Activated T-helper 1 cell treated with Interleukin-2 at 50 U/mL for 16 hours (primary cell): ENCODE data around the gene PAQR9.
"Not testable (repeated sequence)": the region's sequence is repeated elsewhere in the genome, so short reads cannot be mapped to it uniquely, and the experiment has no call there.

Source experiments
- DNase-seq: peaks from one replicate; pipeline ENCODE4 v3.0.0-alpha.2; 2020; ENCODE audit warnings: low read depth

The PAQR9 gene

GRCh38 chr3:142963516-142964448, at the start of gene PAQR9:
Gene PAQR9 (minus strand): TSS chr3:142963674. CDS start chr3:142963336, 338 bp downstream.
- DNase-seq: no peak

- DNase-seq: no peak
Measured at GRCh38 chr3:143011705-143012104, 48.2 kb upstream of the PAQR9 start.

DNA sequence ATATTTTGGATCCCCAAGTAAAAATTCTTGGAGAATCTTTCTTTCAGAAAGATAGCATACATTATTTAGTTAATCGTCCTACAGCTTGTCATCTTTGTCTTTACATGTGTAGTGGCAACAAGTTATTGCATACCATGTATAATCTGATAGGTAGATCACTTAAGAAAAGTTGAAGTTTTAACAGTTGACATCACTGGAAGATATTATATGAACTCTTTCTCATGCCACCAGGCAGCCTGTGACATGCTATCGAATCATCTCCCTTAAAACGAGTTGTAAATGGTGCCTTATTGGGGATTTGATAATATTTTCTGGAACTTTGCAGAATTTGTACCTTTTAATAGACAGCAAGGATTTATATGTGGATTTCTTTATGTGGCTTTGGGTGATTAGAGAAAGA, 46.5 kb upstream of the PAQR9 start:
- no peak for DNase-seq

- no peak for DNase-seq
Measured at GRCh38 chr3:143004823-143005222, 41.3 kb upstream of the PAQR9 start.

GRCh38 chr3:143002727-143003126, 39.3 kb upstream of the PAQR9 start:
- DNase-seq: no peak

GRCh38 chr3:143002083-143002712, 38.7 kb upstream of the PAQR9 start:
- DNase-seq: no peak

DNA sequence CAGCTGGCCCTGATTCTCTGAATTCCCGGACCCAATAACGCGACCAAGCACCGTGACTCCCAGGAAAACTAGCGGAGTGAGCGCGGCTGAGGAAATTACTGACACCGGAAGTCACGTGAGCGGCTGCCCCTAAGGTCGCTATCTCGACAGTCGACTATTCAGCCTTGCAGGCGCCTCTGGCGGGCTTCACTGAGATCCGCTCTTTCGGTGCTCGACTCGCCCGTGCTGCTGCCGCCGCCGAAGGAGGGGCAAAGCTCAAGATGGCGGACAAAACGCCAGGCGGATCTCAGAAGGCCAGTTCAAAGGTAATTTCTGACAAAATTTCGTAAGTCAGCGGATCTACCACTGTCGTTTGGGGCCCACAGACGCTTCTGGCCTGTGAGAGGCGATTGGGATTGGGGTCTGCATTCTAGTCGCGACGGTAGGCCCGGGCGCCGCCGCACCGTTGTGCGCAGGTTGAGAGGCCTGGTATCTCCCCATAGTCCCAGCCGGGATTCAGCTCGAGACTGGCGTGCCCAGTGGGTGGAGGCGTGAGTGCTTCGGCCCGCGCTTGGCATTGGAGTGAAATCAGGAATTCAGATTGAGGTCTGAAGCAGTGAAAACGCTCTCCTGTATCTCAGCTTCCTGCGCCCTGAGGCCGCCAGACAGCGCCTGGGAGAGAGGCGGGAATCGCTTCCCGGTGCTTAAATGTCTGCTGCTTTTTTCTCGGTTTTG, 38.1 kb upstream of the PAQR9 start, which contains the start of gene U2SURP:
Gene U2SURP, plus strand, starts transcription at position 202 of the 714 bp plus-strand sequence. Its CDS starts 59 bp downstream, at position 261.
- peak; percentile 82 for DNase-seq

DNA sequence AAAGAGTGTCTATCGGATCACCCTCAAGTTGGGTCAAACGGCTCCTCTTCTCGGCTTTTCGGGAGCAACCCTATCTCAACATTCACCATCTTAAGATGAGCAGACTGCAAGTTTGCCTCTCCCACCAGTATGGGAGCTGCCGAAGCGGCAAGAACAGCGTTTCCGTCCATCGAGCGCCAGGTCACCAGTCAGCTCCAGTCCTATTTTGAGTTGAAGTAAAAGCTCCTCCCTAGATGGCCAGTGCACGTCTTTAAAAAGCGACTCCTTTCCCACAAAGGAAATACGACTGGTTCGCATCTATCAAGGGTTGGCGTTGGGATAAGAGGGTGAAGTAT, 37.5 kb upstream of the PAQR9 start:
- no peak for DNase-seq

- DNase-seq: no peak
Measured at GRCh38 chr3:143000528-143000927, 37.1 kb upstream of the PAQR9 start.

DNA sequence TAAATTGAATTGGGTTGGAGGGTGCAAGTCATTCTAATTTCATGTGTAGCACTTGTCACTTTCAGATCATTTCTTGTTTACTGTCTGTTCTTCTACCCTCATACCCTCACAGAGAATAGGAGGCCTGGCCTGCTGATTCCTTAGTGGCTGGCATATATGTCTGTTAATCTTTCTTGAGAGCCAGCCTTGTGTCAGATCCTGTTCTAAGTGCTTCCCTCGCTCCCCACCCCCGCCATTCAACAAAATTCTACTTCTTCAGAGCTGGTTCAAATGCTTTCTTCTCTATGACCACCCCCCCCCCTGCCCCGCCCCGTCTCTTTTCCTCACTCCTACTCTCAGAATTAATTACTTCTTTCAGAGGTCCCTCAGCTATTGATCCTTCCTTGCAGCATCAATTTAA, 36.4 kb upstream of the PAQR9 start:
- no peak for DNase-seq

GRCh38 chr3:142998439-142998838, 35.0 kb upstream of the PAQR9 start:
- DNase-seq: no peak

- no peak for DNase-seq
Measured at GRCh38 chr3:142997330-142997729, 33.9 kb upstream of the PAQR9 start.

DNA sequence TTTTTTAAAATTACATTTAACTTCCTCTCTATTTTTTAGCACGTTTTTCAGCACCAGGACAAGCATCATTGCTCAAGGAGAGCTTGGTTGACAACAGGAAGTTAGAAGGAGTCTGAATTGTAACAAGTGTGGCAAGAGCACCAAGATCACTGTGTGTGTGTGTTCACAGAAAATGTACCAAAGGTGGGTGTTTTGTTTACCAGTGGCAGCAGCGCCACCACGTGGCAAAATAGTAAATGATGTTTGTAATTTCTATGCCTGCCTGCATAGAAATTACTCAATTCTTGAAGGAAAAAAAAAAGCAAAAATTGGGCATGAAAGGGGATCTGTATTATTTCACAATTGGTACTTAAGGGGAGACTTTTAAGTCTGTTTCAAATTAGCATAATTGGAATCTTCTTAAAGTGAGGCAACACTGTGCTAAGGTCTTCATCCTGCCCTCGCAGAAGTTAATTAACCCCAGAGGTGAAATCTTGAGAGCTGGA, 30.5 kb upstream of the PAQR9 start:
- DNase-seq: peak; percentile 14

DNA sequence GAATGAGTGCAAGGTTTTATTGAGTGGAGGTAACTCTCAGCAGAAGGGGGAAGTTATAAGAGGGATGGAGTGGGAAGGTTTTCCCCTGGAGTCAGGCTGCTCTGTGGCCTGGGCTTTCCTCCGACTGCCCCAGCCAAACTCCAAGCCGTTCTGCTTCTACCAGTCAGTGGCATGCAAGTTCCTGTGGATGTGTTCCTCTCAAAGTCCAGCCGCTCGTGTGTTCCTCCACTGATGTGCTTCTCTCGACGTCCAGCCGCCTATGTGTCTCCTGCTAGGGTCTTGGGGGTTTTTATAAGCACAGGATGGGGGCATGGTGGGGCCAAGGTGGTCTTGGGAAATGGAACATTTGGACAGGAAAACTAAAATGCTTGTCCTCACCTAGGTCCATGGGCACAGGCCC, 28.8 kb upstream of the PAQR9 start:
- DNase-seq: no peak

- no peak for DNase-seq
Measured at GRCh38 chr3:142990721-142991120, 27.2 kb upstream of the PAQR9 start.

DNA sequence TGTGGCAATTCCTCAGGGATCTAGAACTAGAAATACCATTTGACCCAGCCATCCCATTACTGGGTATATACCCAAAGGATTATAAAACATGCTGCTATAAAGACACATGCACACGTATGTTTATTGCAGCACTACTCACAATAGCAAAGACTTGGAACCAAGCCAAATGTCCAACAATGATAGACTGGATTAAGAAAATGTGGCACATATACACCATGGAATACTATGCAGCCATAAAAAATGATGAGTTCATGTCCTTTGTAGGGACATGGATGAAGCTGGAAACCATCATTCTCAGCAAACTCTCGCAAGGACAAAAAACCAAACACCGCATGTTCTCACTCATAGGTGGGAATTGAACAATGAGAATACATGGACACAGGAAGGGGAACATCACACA, 25.4 kb upstream of the PAQR9 start:
- not testable (repeated sequence) for DNase-seq

GRCh38 chr3:142988221-142988620, 24.7 kb upstream of the PAQR9 start:
- not testable (repeated sequence) for DNase-seq

DNA sequence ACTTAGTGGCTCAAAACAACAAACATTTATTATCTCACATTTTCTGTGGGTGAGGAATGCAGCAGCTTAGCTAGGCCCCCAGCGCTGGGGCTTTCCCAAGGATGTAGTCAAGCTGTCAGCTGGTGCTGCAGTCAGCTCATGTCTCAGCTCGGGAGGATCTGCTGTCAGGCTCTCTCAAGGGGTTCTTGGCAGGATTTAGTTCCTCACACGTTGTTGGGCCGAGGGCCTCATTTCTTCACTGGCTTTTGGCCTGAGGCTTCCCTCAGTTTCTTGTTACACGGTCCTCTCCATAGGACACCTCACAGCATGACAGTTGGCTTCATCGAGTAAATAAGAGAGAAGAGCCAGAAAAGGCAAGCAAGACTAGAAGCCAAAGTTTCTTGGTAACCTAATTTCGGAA, 24.2 kb upstream of the PAQR9 start:
- DNase-seq: no peak

- no peak for DNase-seq
Measured at GRCh38 chr3:142987080-142987700, 23.7 kb upstream of the PAQR9 start.

GRCh38 chr3:142984255-142984654, 20.8 kb upstream of the PAQR9 start:
- no peak for DNase-seq

DNA sequence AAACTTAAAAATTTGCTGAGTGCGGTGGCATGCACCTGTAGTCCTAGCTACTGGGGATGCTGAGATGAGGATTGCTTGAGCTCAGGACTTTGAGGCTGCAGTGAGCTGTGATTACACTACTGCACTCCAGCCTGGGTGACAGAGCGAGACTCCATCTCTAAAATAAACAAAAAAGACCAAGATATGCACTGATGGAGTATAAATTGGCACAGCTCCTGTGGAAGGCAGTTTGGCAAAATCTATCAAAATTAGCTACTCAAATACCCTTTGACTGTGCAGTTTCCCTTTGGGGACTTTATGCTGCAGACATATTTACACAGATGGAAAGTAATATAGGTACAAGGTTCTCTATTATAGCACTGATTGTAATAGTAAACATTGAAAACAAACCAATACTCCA, 19.8 kb upstream of the PAQR9 start:
- no peak for DNase-seq
